Measurements from ENCODE around the gene SLC6A8.
A peak's percentile ranks its signal among the peaks of the same experiment; 100 is the strongest.

- TF ChIP-seq, protein P1, sequence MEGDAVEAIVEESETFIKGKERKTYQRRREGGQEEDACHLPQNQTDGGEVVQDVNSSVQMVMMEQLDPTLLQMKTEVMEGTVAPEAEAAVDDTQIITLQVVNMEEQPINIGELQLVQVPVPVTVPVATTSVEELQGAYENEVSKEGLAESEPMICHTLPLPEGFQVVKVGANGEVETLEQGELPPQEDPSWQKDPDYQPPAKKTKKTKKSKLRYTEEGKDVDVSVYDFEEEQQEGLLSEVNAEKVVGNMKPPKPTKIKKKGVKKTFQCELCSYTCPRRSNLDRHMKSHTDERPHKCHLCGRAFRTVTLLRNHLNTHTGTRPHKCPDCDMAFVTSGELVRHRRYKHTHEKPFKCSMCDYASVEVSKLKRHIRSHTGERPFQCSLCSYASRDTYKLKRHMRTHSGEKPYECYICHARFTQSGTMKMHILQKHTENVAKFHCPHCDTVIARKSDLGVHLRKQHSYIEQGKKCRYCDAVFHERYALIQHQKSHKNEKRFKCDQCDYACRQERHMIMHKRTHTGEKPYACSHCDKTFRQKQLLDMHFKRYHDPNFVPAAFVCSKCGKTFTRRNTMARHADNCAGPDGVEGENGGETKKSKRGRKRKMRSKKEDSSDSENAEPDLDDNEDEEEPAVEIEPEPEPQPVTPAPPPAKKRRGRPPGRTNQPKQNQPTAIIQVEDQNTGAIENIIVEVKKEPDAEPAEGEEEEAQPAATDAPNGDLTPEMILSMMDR (IDR thresholded peaks at IDR 0.05) = peak in 4 of 6 experiments; percentile 9 to 35 (median 27)
- TF ChIP-seq POLR2AphosphoS5 (IDR thresholded peaks at IDR 0.05) (no peak), EP300 (IDR thresholded peaks at IDR 0.05) (no peak), POLR2A (IDR thresholded peaks at IDR 0.05) (no peak)
These were observed 25.5 kb upstream of the SLC6A8 start for GRCh38 chrX:153662266-153662665.
